Spleen (tissue), 11 donors: ENCODE measurements around the gene BCL7A. TPM values are rescaled to one million over a fixed set of nuclear protein-coding genes. Genes with fewer than 3 reads are reported as not detected.
"Not testable (repeated sequence)": the region's sequence is repeated elsewhere in the genome, so short reads cannot be mapped to it uniquely, and the experiment has no call there.

Experiments
- DNase-seq: peaks from one replicate; pipeline ENCODE4 v3.0.0-alpha.2; 2020
- H3K27ac ChIP-seq, 8 donors: fragments of 200-600 bp; sonication (generic) in 7 of 8; 1 replicate in 4 of 8; 2 replicates in 4 of 8; pipeline versions ENCODE4 v1.5.0 to v1.8.0; 2016 to 2021; ENCODE audit warnings: inconsistent platforms in 4 of 8, mild to moderate bottlenecking in 4 of 8, moderate library complexity in 1 of 8
- H3K27me3 ChIP-seq, 7 donors: fragments of 200-600 bp; sonication (generic) in 6 of 7; replicated peaks in 1 of 7; 1 replicate in 4 of 7; 2 replicates in 3 of 7; pipeline versions ENCODE4 v1.5.0 to v1.8.0; 2016 to 2021; ENCODE audit warnings: inconsistent platforms in 3 of 7, mild to moderate bottlenecking in 1 of 7
- H3K36me3 ChIP-seq, 6 donors: fragments of 200-600 bp; sonication (generic) in 5 of 6; 1 replicate in 4 of 6; 2 replicates in 2 of 6; pipeline versions ENCODE4 v1.5.0 to v1.8.0; 2016 to 2021; ENCODE audit warnings: inconsistent platforms in 2 of 6
- H3K4me1 ChIP-seq, 6 donors: fragments of 200-600 bp; sonication (generic) in 5 of 6; 1 replicate in 3 of 6; 2 replicates in 3 of 6; pipeline versions ENCODE4 v1.5.0 to v1.8.0; 2016 to 2021; ENCODE audit warnings: inconsistent platforms in 3 of 6
- H3K4me3 ChIP-seq, 8 donors: fragments of 200-600 bp; sonication (generic) in 7 of 8; 1 replicate in 4 of 8; 2 replicates in 4 of 8; pipeline versions ENCODE4 v1.5.0 to v1.8.0; 2016 to 2021; ENCODE audit warnings: inconsistent platforms in 4 of 8, mild to moderate bottlenecking in 4 of 8, moderate library complexity in 2 of 8
- H3K9me3 ChIP-seq, 8 donors: fragments of 200-600 bp; sonication (generic) in 7 of 8; 1 replicate in 4 of 8; 2 replicates in 4 of 8; pipeline versions ENCODE4 v1.5.0 to v1.8.0; 2016 to 2021; ENCODE audit warnings: inconsistent platforms in 4 of 8
- CTCF ChIP-seq, 11 experiments: fragments of 200-600 bp in 7 of 11; fragments of 450-650 bp in 4 of 11; sonication (generic) in 4 of 11; IDR thresholded peaks in 8 of 11; conservative IDR thresholded peaks in 3 of 11; 1 replicate in 7 of 11; 2 replicates in 4 of 11; pipeline versions ENCODE4 v1.4.0 to v1.8.0; 2016 to 2021; ENCODE audit warnings: antibody characterized with exemption in 11 of 11, inconsistent platforms in 4 of 11, mild to moderate bottlenecking in 1 of 11
- POLR2A ChIP-seq, 3 donors: fragments of 450-650 bp; IDR thresholded peaks; one replicate each; pipeline ENCODE4 v1.5.1; 2017; ENCODE audit warnings: antibody characterized with exemption in 3 of 3, mild to moderate bottlenecking in 1 of 3
- POLR2AphosphoS5 ChIP-seq, 3 donors: sonication (generic); formaldehyde crosslinking; IDR thresholded peaks; one replicate each; pipeline ENCODE4 v1.5.1; 2017; ENCODE audit warnings: antibody characterized with exemption in 3 of 3
- WGBS, 5 donors: extraction: QIAGEN DNeasy Blood & Tissue Kit in 3 of 5; methylation state at CpG; one replicate each; pipeline versions ENCODE4 v1.1.5 to v1.1.7; 2013 to 2018; 5-methylcytosine and 5-hydroxymethylcytosine counted together
- intact Hi-C: fragments of 100-400 bp; cut with DNase I; formaldehyde crosslinking; loops from one replicate; pipeline ENCODE4 v1.15.0; 2023; ENCODE audit warnings: low total_unique reads
- polyA plus RNA-seq, 3 donors: library from polyadenylated mRNA; stranded (reverse); fragments of 200-250 nt; gene quantifications; one replicate each; pipeline ENCODE4 v1.2.1, GENCODE V29; 2013
- total RNA-seq, 7 donors: library from RNA; depleted of rRNA in 3 of 7; stranded (reverse); fragments of >200 nt in 3 of 7; fragmentation: NEBNext Ultra II Directional in 4 of 7; extraction: Animal tissue kit (Norgen Biotek cat#: 25700) in 4 of 7; gene quantifications; one replicate each; pipeline versions ENCODE4 v1.1.0 to v1.2.1, GENCODE V29; 2016 to 2021
- donor health status: healthy with polysubstance abuse.
- donor health status: DM: no; HTN: no; CAD: no; lungs with moderate emphysema.
- donor health status: DM: no; HTN: no; CAD: no.
- donor health status: Bipolar disorder and iron deficiency.
- donor health status: healthy.
- donor health status: DM: no; HTN: no; CAD: no.
- donor health status: DM: yes; HTN: yes; CAD: no.

The BCL7A gene
- total and polyA plus RNA-seq, 10 donors: 2.5 to 10.1 (median 7.2) TPM

- Histone ChIP-seq H3K4me1 (peaks cover 49 to 97% (median 75%) of the 10 kb centered on the region in 6 donors), H3K4me3 (no peak overlapping the region), H3K27me3 (no peaks in the 10 kb centered on the region), H3K9me3 (no peaks in the 10 kb centered on the region), H3K27ac (peak overlapping the region in 3 of 8 donors; percentile 58 to 73 (median 66)), H3K36me3 (peaks cover 0 to 7% (median 0%) of the 10 kb centered on the region in 6 donors)
- intact Hi-C loops: no loop called here
- DNase-seq: no peak
- TF ChIP-seq CTCF (IDR thresholded peaks at IDR 0.05 in 8 of 11, conservative IDR thresholded peaks at IDR 0.05 in 3 of 11) (no peak), POLR2AphosphoS5 (IDR thresholded peaks at IDR 0.05) (no peak), POLR2A (IDR thresholded peaks at IDR 0.05) (no peak)
- 92 to 100% (median 97%) methylated on average over 1 of the region's 1 CpG for WGBS, 5 donors
Measured at GRCh38 chr12:122100568-122100967, 78.9 kb downstream of the BCL7A start.

DNA sequence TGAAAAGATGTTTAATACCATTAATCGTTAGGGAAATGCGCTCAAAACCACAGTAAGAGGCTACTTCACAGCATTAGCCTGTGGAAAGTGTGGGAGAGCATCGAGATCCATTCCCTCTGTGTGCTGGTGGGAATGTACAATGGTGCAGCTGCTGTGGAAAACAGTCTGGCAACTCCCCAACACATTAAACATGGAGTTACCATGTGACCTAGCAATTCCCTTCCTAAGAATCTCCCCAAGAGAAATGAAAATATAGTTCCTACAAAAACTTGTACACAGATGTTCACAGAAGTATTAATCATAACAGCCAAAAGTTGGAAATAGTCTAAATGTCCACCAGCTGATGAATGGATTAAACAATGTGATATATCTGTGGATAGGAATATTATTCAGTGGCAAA is 80.6 kb downstream of the BCL7A start:
- intact Hi-C loops: no loop called here
- Histone ChIP-seq H3K9me3 (no peaks in the 10 kb centered on the region), H3K27ac (peak overlapping the region in 2 of 8 donors; percentile 17 to 18), H3K4me3 (no peak overlapping the region), H3K36me3 (peaks cover 0 to 5% (median 0%) of the 10 kb centered on the region in 6 donors), H3K4me1 (peaks cover 49 to 97% (median 77%) of the 10 kb centered on the region in 6 donors), H3K27me3 (no peaks in the 10 kb centered on the region)
- no peak for DNase-seq
- TF ChIP-seq POLR2A (IDR thresholded peaks at IDR 0.05) (no peak), POLR2AphosphoS5 (IDR thresholded peaks at IDR 0.05) (no peak), CTCF (IDR thresholded peaks at IDR 0.05 in 8 of 11, conservative IDR thresholded peaks at IDR 0.05 in 3 of 11) (no peak)
- WGBS, 5 donors: 87 to 89% (median 88%) methylated on average over 3 of the region's 3 CpGs

- peak overlapping the region in 3 of 8 donors; percentile 37 to 64 (median 42) for H3K27ac ChIP-seq
- WGBS, 5 donors: 11 to 22% (median 17%) methylated on average over 7 of the region's 7 CpGs
- no peaks in the 10 kb centered on the region for H3K27me3 ChIP-seq
- peaks cover 33 to 97% (median 77%) of the 10 kb centered on the region in 6 donors for H3K4me1 ChIP-seq
- intact Hi-C loops: no loop called here
- no peak for DNase-seq
- no peaks in the 10 kb centered on the region for H3K9me3 ChIP-seq
- H3K4me3 ChIP-seq: no peak overlapping the region
- TF ChIP-seq POLR2AphosphoS5 (IDR thresholded peaks at IDR 0.05) (no peak), CTCF (IDR thresholded peaks at IDR 0.05 in 8 of 11, conservative IDR thresholded peaks at IDR 0.05 in 3 of 11) (no peak), POLR2A (IDR thresholded peaks at IDR 0.05) (no peak)
- peaks cover 0 to 10% (median 0%) of the 10 kb centered on the region in 6 donors for H3K36me3 ChIP-seq
Measured at GRCh38 chr12:122104844-122105243, 83.2 kb downstream of the BCL7A start.

DNA sequence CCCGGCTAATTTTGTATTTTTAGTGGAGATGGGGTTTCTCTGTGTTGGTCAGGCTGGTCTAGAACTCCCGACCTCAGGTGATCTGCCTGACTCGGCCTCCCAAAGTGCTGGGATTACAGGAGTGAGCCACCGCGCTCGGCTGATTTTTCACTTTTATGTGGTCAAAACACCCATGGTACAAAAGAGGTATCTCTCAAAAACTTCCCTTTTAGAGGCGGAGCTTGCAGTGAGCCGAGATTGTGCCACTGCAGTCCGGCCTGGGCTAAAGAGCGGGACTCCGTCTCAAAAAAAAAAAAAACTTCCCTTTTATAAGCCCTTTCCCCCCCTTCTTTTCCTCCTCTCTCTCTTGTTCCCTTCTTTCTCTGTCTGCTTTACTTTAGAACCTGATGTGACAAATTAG is 83.8 kb downstream of the BCL7A start:
- H3K4me3 ChIP-seq, H3K9me3 ChIP-seq, H3K36me3 ChIP-seq, intact Hi-C loops, DNase-seq, H3K27me3 ChIP-seq: not testable (repeated sequence)
- WGBS, 5 donors: 34 to 70% (median 38%) methylated on average over 11 of the region's 11 CpGs
- Histone ChIP-seq H3K27ac (peak overlapping the region in 3 of 8 donors; percentile 37 to 64 (median 42)), H3K4me1 (peaks cover 26 to 97% (median 74%) of the 10 kb centered on the region in 6 donors)

DNA sequence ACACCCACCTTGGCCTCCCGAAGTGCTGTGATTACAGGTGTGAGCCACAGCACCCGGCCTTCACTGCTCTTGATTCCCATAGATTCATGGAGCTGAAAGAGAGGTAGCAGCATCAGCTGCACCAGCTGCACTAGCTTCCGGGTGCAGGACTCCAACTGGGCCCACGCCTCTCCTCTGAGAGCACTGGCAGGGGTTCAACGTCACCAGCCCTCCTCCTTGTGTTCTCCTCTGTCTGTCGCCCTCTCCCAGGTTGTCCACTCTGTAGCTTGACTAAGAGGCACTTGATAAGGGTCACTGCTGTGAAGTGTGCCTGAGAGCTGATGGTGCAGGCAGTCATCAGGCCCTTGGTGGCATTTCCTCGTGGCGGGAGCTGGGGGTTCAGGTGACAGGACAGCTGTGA is 85.2 kb downstream of the BCL7A start:
- no peaks in the 10 kb centered on the region for H3K9me3 ChIP-seq
- no peaks in the 10 kb centered on the region for H3K27me3 ChIP-seq
- H3K4me3 ChIP-seq: no peak overlapping the region
- no peak for TF ChIP-seq POLR2A (IDR thresholded peaks at IDR 0.05)
- no peak for TF ChIP-seq POLR2AphosphoS5 (IDR thresholded peaks at IDR 0.05)
- no peak for DNase-seq
- peaks cover 19 to 94% (median 65%) of the 10 kb centered on the region in 6 donors for H3K4me1 ChIP-seq
- peaks cover 0 to 10% (median 0%) of the 10 kb centered on the region in 6 donors for H3K36me3 ChIP-seq
- intact Hi-C loops: no loop called here
- 83 to 90% (median 86%) methylated on average over 8 of the region's 8 CpGs for WGBS, 5 donors
- H3K27ac ChIP-seq: peak overlapping the region in 2 of 8 donors; percentile 70 to 73
